Fibroblast of pulmonary artery (primary cell): Measurements from ENCODE around the gene PRAMEF5.
"Not testable (repeated sequence)": the region's sequence is repeated elsewhere in the genome, so short reads cannot be mapped to it uniquely, and the experiment has no call there.

Source experiments
- DNase-seq: peaks from one replicate; pipeline ENCODE4 v3.0.0-alpha.2; 2010; ENCODE audit warnings: low read depth
- H3K4me3 ChIP-seq: replicated peaks from 2 replicates; pipeline ENCODE4 v1.5.1; 2011; ENCODE audit warnings: low read depth, mild to moderate bottlenecking, control low read depth, low read length, moderate library complexity

PRAMEF5 gene

GRCh38 chr1:13243536-13244263, 10.3 kb upstream of the PRAMEF5 start:
- not testable (repeated sequence) for DNase-seq, H3K4me3 ChIP-seq

GRCh38 chr1:13245841-13246553, 8.0 kb upstream of the PRAMEF5 start:
- not testable (repeated sequence) for DNase-seq

GRCh38 chr1:13246554-13246871, 7.5 kb upstream of the PRAMEF5 start:
- not testable (repeated sequence) for H3K4me3 ChIP-seq, DNase-seq

More at GRCh38 chr1:13245841-13246553, 8.0 kb upstream of the PRAMEF5 start:
- not testable (repeated sequence) for H3K4me3 ChIP-seq

- H3K4me3 ChIP-seq, DNase-seq: not testable (repeated sequence)
Measured at GRCh38 chr1:13247122-13247521, 6.9 kb upstream of the PRAMEF5 start.

GRCh38 chr1:13265124-13265523, 11.1 kb downstream of the PRAMEF5 start:
- not testable (repeated sequence) for DNase-seq, H3K4me3 ChIP-seq

- not testable (repeated sequence) for DNase-seq, H3K4me3 ChIP-seq
Measured at GRCh38 chr1:13277016-13277415, 23.0 kb downstream of the PRAMEF5 start.

- H3K4me3 ChIP-seq, DNase-seq: not testable (repeated sequence)
Measured at GRCh38 chr1:13279617-13280016, 25.6 kb downstream of the PRAMEF5 start.

- H3K4me3 ChIP-seq, DNase-seq: not testable (repeated sequence)
Measured at GRCh38 chr1:13285037-13285436, 31.0 kb downstream of the PRAMEF5 start, which contains the start of gene PRAMEF8. Gene PRAMEF8 (minus strand): TSS chr1:13285137. CDS start chr1:13284091, 1,046 bp downstream.

GRCh38 chr1:13289030-13289429, 35.0 kb downstream of the PRAMEF5 start:
- not testable (repeated sequence) for DNase-seq, H3K4me3 ChIP-seq

- not testable (repeated sequence) for H3K4me3 ChIP-seq
Measured at GRCh38 chr1:13297216-13297931, 43.4 kb downstream of the PRAMEF5 start.

GRCh38 chr1:13298699-13299098, 44.7 kb downstream of the PRAMEF5 start:
- DNase-seq, H3K4me3 ChIP-seq: not testable (repeated sequence)

More at GRCh38 chr1:13297216-13297931, 43.4 kb downstream of the PRAMEF5 start:
- not testable (repeated sequence) for DNase-seq

GRCh38 chr1:13302197-13302596, 48.2 kb downstream of the PRAMEF5 start:
- DNase-seq, H3K4me3 ChIP-seq: not testable (repeated sequence)

- DNase-seq, H3K4me3 ChIP-seq: not testable (repeated sequence)
Measured at GRCh38 chr1:13303239-13303638, 49.2 kb downstream of the PRAMEF5 start, which contains the start of gene PRAMEF33. Gene PRAMEF33 (plus strand): TSS chr1:13303539. CDS start chr1:13305955, 2,416 bp downstream.
